ENCODE data around the gene STRADA. TPM values are rescaled to one million over a fixed set of nuclear protein-coding genes. Genes with fewer than 3 reads are reported as not detected.
"Not testable (repeated sequence)": the region's sequence is repeated elsewhere in the genome, so short reads cannot be mapped to it uniquely, and the experiment has no call there.

STRADA gene
- total RNA-seq, 4 donors from 2014 or later = 14.2 to 52.8 (median 40.4) TPM

GRCh38 chr17:63735691-63736090 lies 5.9 kb downstream of the STRADA start:
- peaks cover 0 to 7% (median 3%) of the 10 kb centered on the region in 4 donors for H3K4me1 ChIP-seq
- no peak for TF ChIP-seq CTCF (IDR thresholded peaks at IDR 0.05)
- TF ChIP-seq POLR2A (IDR thresholded peaks at IDR 0.05) = no peak
- no peaks in the 10 kb centered on the region for H3K36me3 ChIP-seq
- H3K27ac ChIP-seq = no peak overlapping the region
- H3K9me3 ChIP-seq = no peaks in the 10 kb centered on the region
- DNase-seq = no peak
- H3K27me3 ChIP-seq = no peaks in the 10 kb centered on the region
- H3K4me3 ChIP-seq = no peak overlapping the region

GRCh38 chr17:63722403-63722802 lies 19.2 kb downstream of the STRADA start:
- no peak overlapping the region for H3K4me3 ChIP-seq
- TF ChIP-seq POLR2A (IDR thresholded peaks at IDR 0.05) = no peak
- no peak for TF ChIP-seq CTCF (IDR thresholded peaks at IDR 0.05)
- no peak overlapping the region for H3K27ac ChIP-seq
- no peaks in the 10 kb centered on the region for H3K27me3 ChIP-seq
- no peak for DNase-seq
- H3K9me3 ChIP-seq = no peaks in the 10 kb centered on the region
- peaks cover 0 to 32% (median 0%) of the 10 kb centered on the region in 3 donors for H3K36me3 ChIP-seq
- no peaks in the 10 kb centered on the region for H3K4me1 ChIP-seq

GRCh38 chr17:63720194-63720593 lies 21.4 kb downstream of the STRADA start:
- not testable (repeated sequence) for H3K27ac ChIP-seq, DNase-seq, H3K4me1 ChIP-seq, H3K27me3 ChIP-seq, H3K4me3 ChIP-seq, H3K36me3 ChIP-seq, H3K9me3 ChIP-seq

- peaks cover 0 to 5% (median 0%) of the 10 kb centered on the region in 3 donors for H3K36me3 ChIP-seq
- no peak overlapping the region for H3K4me3 ChIP-seq
- no peaks in the 10 kb centered on the region for H3K9me3 ChIP-seq
- no peak for DNase-seq
- TF ChIP-seq POLR2A (IDR thresholded peaks at IDR 0.05) (no peak), CTCF (IDR thresholded peaks at IDR 0.05) (no peak)
- no peak overlapping the region for H3K27ac ChIP-seq
- no peaks in the 10 kb centered on the region for H3K4me1 ChIP-seq
- no peaks in the 10 kb centered on the region for H3K27me3 ChIP-seq
These were observed 22.6 kb downstream of the STRADA start for GRCh38 chr17:63718988-63719387.

GRCh38 chr17:63716426-63716825 lies 25.2 kb downstream of the STRADA start:
- Histone ChIP-seq H3K4me1 (no peaks in the 10 kb centered on the region), H3K9me3 (no peaks in the 10 kb centered on the region), H3K4me3 (no peak overlapping the region), H3K27me3 (no peaks in the 10 kb centered on the region), H3K36me3 (peaks cover 0 to 22% (median 0%) of the 10 kb centered on the region in 3 donors), H3K27ac (no peak overlapping the region)
- TF ChIP-seq CTCF (IDR thresholded peaks at IDR 0.05) (no peak), POLR2A (IDR thresholded peaks at IDR 0.05) (no peak)
- no peak for DNase-seq

GRCh38 chr17:63714550-63715277 lies 26.9 kb downstream of the STRADA start:
- Histone ChIP-seq H3K4me3 (no peak overlapping the region), H3K27me3 (no peaks in the 10 kb centered on the region), H3K9me3 (no peaks in the 10 kb centered on the region), H3K4me1 (no peaks in the 10 kb centered on the region), H3K36me3 (peaks cover 0 to 39% (median 0%) of the 10 kb centered on the region in 3 donors), H3K27ac (no peak overlapping the region)
- no peak for TF ChIP-seq CTCF (IDR thresholded peaks at IDR 0.05)
- TF ChIP-seq POLR2A (IDR thresholded peaks at IDR 0.05) = no peak
- DNase-seq = no peak

All from Peyer's patch (tissue), 4 donors.